ENCODE measurements around the gene ALK.

- TF ChIP-seq ZNF274 (IDR thresholded peaks at IDR 0.05; ENCODE audit: low read length) (no peak), ZNF274 (tag by site-specific recombination; IDR thresholded peaks at IDR 0.05; ENCODE audit: borderline replicate concordance) (no peak), ZFP3 (tag by site-specific recombination; IDR thresholded peaks at IDR 0.05; ENCODE audit: low read depth) (no peak), ZNF501 (tag by site-specific recombination; IDR thresholded peaks at IDR 0.05) (no peak), YY1 (tag by site-specific recombination; IDR thresholded peaks at IDR 0.05) (no peak), ZNF302 (tag by site-specific recombination; IDR thresholded peaks at IDR 0.05; ENCODE audit: low read depth) (no peak), ZNF202 (tag by site-specific recombination; IDR thresholded peaks at IDR 0.05; ENCODE audit: borderline replicate concordance) (no peak), ZNF350 (tag by site-specific recombination; IDR thresholded peaks at IDR 0.05) (no peak), ZNF585B (tag by site-specific recombination; IDR thresholded peaks at IDR 0.05) (no peak), ZBTB1 (tag by site-specific recombination; IDR thresholded peaks at IDR 0.05) (no peak), ZNF239 (tag by site-specific recombination; IDR thresholded peaks at IDR 0.05) (no peak), MYNN (tag by site-specific recombination; IDR thresholded peaks at IDR 0.05; ENCODE audit: borderline replicate concordance) (no peak)
- TF ChIP-seq, protein P1, sequence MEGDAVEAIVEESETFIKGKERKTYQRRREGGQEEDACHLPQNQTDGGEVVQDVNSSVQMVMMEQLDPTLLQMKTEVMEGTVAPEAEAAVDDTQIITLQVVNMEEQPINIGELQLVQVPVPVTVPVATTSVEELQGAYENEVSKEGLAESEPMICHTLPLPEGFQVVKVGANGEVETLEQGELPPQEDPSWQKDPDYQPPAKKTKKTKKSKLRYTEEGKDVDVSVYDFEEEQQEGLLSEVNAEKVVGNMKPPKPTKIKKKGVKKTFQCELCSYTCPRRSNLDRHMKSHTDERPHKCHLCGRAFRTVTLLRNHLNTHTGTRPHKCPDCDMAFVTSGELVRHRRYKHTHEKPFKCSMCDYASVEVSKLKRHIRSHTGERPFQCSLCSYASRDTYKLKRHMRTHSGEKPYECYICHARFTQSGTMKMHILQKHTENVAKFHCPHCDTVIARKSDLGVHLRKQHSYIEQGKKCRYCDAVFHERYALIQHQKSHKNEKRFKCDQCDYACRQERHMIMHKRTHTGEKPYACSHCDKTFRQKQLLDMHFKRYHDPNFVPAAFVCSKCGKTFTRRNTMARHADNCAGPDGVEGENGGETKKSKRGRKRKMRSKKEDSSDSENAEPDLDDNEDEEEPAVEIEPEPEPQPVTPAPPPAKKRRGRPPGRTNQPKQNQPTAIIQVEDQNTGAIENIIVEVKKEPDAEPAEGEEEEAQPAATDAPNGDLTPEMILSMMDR (tag by site-specific recombination; IDR thresholded peaks at IDR 0.05), result no peak
- TF ChIP-seq, protein P2, sequence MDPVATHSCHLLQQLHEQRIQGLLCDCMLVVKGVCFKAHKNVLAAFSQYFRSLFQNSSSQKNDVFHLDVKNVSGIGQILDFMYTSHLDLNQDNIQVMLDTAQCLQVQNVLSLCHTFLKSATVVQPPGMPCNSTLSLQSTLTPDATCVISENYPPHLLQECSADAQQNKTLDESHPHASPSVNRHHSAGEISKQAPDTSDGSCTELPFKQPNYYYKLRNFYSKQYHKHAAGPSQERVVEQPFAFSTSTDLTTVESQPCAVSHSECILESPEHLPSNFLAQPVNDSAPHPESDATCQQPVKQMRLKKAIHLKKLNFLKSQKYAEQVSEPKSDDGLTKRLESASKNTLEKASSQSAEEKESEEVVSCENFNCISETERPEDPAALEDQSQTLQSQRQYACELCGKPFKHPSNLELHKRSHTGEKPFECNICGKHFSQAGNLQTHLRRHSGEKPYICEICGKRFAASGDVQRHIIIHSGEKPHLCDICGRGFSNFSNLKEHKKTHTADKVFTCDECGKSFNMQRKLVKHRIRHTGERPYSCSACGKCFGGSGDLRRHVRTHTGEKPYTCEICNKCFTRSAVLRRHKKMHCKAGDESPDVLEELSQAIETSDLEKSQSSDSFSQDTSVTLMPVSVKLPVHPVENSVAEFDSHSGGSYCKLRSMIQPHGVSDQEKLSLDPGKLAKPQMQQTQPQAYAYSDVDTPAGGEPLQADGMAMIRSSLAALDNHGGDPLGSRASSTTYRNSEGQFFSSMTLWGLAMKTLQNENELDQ (tag by site-specific recombination; IDR thresholded peaks at IDR 0.05; ENCODE audit: low read depth), result no peak
These were observed 281.0 kb downstream of the ALK start for GRCh38 chr2:29640360-29640759.

Measured in HEK293 (cell line).